Pancreas (tissue), 10 donors: ENCODE results near the gene ZFP1. TPM values are rescaled to one million over a fixed set of nuclear protein-coding genes. Genes with fewer than 3 reads are reported as not detected.
A peak's percentile ranks its signal among the peaks of the same experiment; 100 is the strongest.
"Not testable (repeated sequence)": the region's sequence is repeated elsewhere in the genome, so short reads cannot be mapped to it uniquely, and the experiment has no call there.

Experiments
- ATAC-seq, 4 donors: fragments of 200-7000 bp; cut with Tn5 transposase; one replicate each; pipeline versions ENCODE4 v1.8.0 to v1.9.1; 2020; ENCODE audit warnings: mild to moderate bottlenecking in 4 of 4, moderate library complexity in 4 of 4
- DNase-seq, 6 donors: peaks; one replicate each; pipeline ENCODE4 v3.0.0-alpha.2; 2020
- FAIRE-seq: peaks from 2 replicates; lab custom pipeline; 2012; peaks lifted over from hg19 to GRCh38; lab: Jason Lieb, UNC
- H3K27ac ChIP-seq, 4 donors: fragments of 200-600 bp; sonication (generic); 1 replicate in 3 of 4; 2 replicates in 1 of 4; pipeline versions ENCODE4 v1.5.0 to v1.8.0; 2020
- H3K27me3 ChIP-seq, 4 donors: fragments of 200-600 bp; one replicate each; pipeline ENCODE4 v1.8.0; 2021
- H3K36me3 ChIP-seq, 3 donors: fragments of 200-600 bp; sonication (generic) in 1 of 3; one replicate each; pipeline versions ENCODE4 v1.5.0 to v1.8.0; 2020 to 2021
- H3K4me1 ChIP-seq, 3 donors: fragments of 200-600 bp; one replicate each; pipeline ENCODE4 v1.8.0; 2021
- H3K4me3 ChIP-seq, 4 donors: fragments of 200-600 bp; sonication (generic) in 2 of 4; one replicate each; pipeline versions ENCODE4 v1.5.0 to v1.8.0; 2020 to 2021
- H3K9me3 ChIP-seq, 4 donors: fragments of 200-600 bp; one replicate each; pipeline ENCODE4 v1.8.0; 2021
- CTCF ChIP-seq, 4 donors: fragments of 200-600 bp; sonication (generic) in 3 of 4; IDR thresholded peaks; one replicate each; pipeline versions ENCODE4 v1.5.0 to v1.8.0; 2021; ENCODE audit warnings: antibody characterized with exemption in 4 of 4
- WGBS, 2 donors: extraction: QIAGEN DNeasy Blood & Tissue Kit; methylation state at CpG; one replicate each; pipeline ENCODE4 v1.1.7; 2013; 5-methylcytosine and 5-hydroxymethylcytosine counted together
- intact Hi-C, 3 donors: fragments of 100-400 bp; cut with DNase I; formaldehyde crosslinking; loops; one replicate each; pipeline versions ENCODE4 v1.11.1 to v1.14.2; 2022
- polyA plus RNA-seq, 2 donors: library from polyadenylated mRNA; stranded (reverse); fragments of 200-250 nt; gene quantifications; one replicate each; pipeline ENCODE4 v1.2.3, GENCODE V29; 2013
- total RNA-seq, 6 donors: library from RNA; stranded (reverse); fragmentation: NEBNext Ultra II Directional in 4 of 6; extraction: Animal tissue kit (Norgen Biotek cat#: 25700) in 4 of 6; gene quantifications; one replicate each; pipeline versions ENCODE4 v1.2.1 to v1.2.4, GENCODE V29; 2021 to 2023
- donor health status: healthy with polysubstance abuse.
- donor health status: DM: no; HTN: no; CAD: no; lungs with moderate emphysema.
- donor health status: DM: no; HTN: no; CAD: no.
- donor health status: control.
- donor health status: control.
- donor health status: Bipolar disorder and iron deficiency.
- donor health status: DM: yes; HTN: yes; CAD: no.
- donor health status: DM: no; HTN: no; CAD: no.
- donor health status: DM: no; HTN: no; CAD: no.
- donor health status: DM: yes; HTN: yes; CAD: no.

The ZFP1 gene
- total and polyA plus RNA-seq, 8 donors = 1.8 to 4.2 (median 3.1) TPM

GRCh38 chr16:75209944-75210343 lies 61.6 kb downstream of the ZFP1 start:
- DNase-seq (peak in 1 of 6 donors; percentile 11), ATAC-seq (no peak), FAIRE-seq (no peak)
- TF ChIP-seq CTCF (IDR thresholded peaks at IDR 0.05) = no peak
- Histone ChIP-seq H3K27ac (no peak overlapping the region), H3K36me3 (peaks cover 0 to 9% (median 0%) of the 10 kb centered on the region in 3 donors), H3K4me3 (no peak overlapping the region), H3K4me1 (peaks cover 5 to 15% (median 7%) of the 10 kb centered on the region in 3 donors), H3K27me3 (no peaks in the 10 kb centered on the region), H3K9me3 (no peaks in the 10 kb centered on the region)
- 86 to 87% methylated on average over 5 of the region's 5 CpGs for WGBS, 2 donors
- intact Hi-C loops = no loop called here

DNA sequence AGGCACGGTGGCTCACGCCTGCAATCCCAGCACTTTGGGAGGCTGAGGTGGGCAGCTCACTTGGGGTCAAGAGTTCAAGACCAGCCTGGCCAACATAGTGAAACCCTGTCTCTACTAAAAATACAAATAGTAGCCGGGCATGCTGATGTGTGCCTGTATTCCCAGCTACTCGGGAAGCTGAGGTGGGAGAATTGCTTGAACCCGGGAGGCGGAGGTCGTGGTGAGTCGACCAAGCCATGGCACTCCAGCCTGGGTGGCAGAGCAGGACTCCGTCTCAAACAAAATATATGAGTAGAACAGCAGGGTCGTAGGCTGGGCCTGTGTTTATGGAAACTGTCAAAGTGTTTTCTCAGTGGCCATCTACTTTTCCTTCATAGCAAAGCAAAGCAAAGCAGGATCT lies 63.0 kb downstream of the ZFP1 start:
- H3K36me3 ChIP-seq, intact Hi-C loops, H3K9me3 ChIP-seq, H3K27ac ChIP-seq, H3K4me3 ChIP-seq, FAIRE-seq, ATAC-seq, H3K27me3 ChIP-seq: not testable (repeated sequence)
- peaks cover 5 to 19% (median 12%) of the 10 kb centered on the region in 3 donors for H3K4me1 ChIP-seq
- 85 to 86% methylated on average over 10 of the region's 10 CpGs for WGBS, 2 donors
- DNase-seq = peak in 1 of 6 donors; percentile 28

GRCh38 chr16:75216127-75216526 lies 67.8 kb downstream of the ZFP1 start:
- Histone ChIP-seq H3K27ac (peak overlapping the region; percentile 56 to 98 (median 91)), H3K4me1 (peaks cover 4 to 15% (median 11%) of the 10 kb centered on the region in 3 donors), H3K4me3 (peak overlapping the region in 1 of 4 donors; percentile 60), H3K9me3 (no peaks in the 10 kb centered on the region), H3K36me3 (peaks cover 0 to 4% (median 0%) of the 10 kb centered on the region in 3 donors), H3K27me3 (no peaks in the 10 kb centered on the region)
- ATAC-seq = peak; percentile 19 to 43 (median 40)
- intact Hi-C loops = no loop called here
- peak in 3 of 6 donors; percentile 42 to 68 (median 52) for DNase-seq
- TF ChIP-seq CTCF (IDR thresholded peaks at IDR 0.05) = no peak
- no peak for FAIRE-seq
- WGBS, 2 donors = 35 to 39% methylated on average over 2 of the region's 2 CpGs

DNA sequence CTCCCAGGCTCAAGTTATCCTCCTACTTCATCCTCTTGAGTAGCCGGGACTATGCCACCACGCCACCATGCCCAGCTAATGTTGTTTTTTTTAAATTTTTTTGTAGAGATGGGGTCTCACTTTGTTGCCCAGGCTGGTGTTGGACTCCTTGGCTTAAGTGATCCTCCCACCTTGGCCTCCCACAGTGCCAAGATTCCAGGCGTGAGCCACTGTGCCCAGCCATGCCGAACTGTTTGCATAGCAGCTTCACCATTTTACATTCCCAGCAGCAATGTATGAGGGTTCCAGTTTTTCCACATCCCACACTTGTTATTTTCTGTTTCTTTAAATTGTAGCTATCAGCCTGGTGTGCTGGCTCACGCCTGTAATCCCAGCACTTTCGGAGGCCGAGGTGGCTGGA lies 68.3 kb downstream of the ZFP1 start:
- Histone ChIP-seq H3K4me1 (peaks cover 4 to 15% (median 11%) of the 10 kb centered on the region in 3 donors), H3K4me3 (peak overlapping the region in 1 of 4 donors; percentile 60), H3K27ac (peak overlapping the region; percentile 86 to 98 (median 91)), H3K27me3 (no peaks in the 10 kb centered on the region), H3K9me3 (no peaks in the 10 kb centered on the region), H3K36me3 (peaks cover 0 to 4% (median 0%) of the 10 kb centered on the region in 3 donors)
- DNase-seq (peak in 1 of 6 donors; percentile 48), FAIRE-seq (no peak), ATAC-seq (peak in 1 of 4 donors; percentile 0)
- TF ChIP-seq CTCF (IDR thresholded peaks at IDR 0.05) = no peak
- intact Hi-C loops = no loop called here
- 49 to 54% methylated on average over 7 of the region's 7 CpGs for WGBS, 2 donors

DNA sequence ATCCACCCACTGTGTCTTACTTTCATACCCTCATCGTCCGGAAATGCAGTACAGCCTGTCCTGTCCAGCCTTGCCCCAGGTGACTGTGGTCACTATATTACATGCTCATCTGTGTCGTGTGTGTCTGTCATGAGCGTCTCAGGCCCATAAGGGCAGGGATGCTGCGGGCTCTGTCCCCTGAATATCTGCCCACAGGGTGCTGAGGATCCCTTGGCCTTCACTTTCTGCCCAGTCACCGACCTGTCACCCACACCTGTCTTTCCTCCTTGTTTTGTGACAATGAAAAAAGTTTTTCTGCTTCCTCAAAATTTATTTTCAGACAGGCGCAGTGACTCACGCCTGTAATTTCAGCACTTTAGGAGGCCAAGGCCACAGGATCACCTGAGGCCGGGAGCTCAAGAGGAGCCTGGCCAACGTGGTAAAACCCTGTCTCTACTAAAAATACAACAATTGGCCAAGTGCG lies 69.1 kb downstream of the ZFP1 start:
- Histone ChIP-seq H3K27me3 (no peaks in the 10 kb centered on the region), H3K9me3 (no peaks in the 10 kb centered on the region), H3K27ac (peak overlapping the region; percentile 86 to 98 (median 91)), H3K4me3 (peak overlapping the region in 1 of 4 donors; percentile 60), H3K36me3 (peaks cover 0 to 4% (median 0%) of the 10 kb centered on the region in 3 donors), H3K4me1 (peaks cover 4 to 14% (median 11%) of the 10 kb centered on the region in 3 donors)
- DNase-seq (peak in 5 of 6 donors; percentile 61 to 87 (median 80)), FAIRE-seq (no peak), ATAC-seq (peak; percentile 47 to 66 (median 54))
- intact Hi-C loops = no loop called here
- TF ChIP-seq CTCF (IDR thresholded peaks at IDR 0.05) = no peak
- WGBS, 2 donors = 34 to 40% methylated on average over 11 of the region's 11 CpGs
